Lower leg skin (tissue), 4 donors: ENCODE measurements around the gene CALCR. TPM values are rescaled to one million over a fixed set of nuclear protein-coding genes. Genes with fewer than 3 reads are reported as not detected.

Experiments
- DNase-seq, 2 donors: peaks; one replicate each; pipeline ENCODE4 v3.0.0-alpha.2; 2019; ENCODE audit warnings: low spot score in 2 of 2
- H3K4me3 ChIP-seq: fragments of 200-600 bp; sonication (generic); 2 replicates; pipeline ENCODE4 v1.5.1; 2017; ENCODE audit warnings: mild to moderate bottlenecking, low read depth; ENCODE audit not compliant: poor library complexity, severe bottlenecking
- POLR2A ChIP-seq, 2 donors: fragments of 450-650 bp; IDR thresholded peaks; one replicate each; pipeline ENCODE4 v1.6.1; 2016 to 2017; ENCODE audit warnings: antibody characterized with exemption in 2 of 2, mild to moderate bottlenecking in 1 of 2, moderate library complexity in 1 of 2
- WGBS, 2 donors: methylation state at CpG; one replicate each; pipeline ENCODE4 v1.1.5; 2018; 5-methylcytosine and 5-hydroxymethylcytosine counted together
- intact Hi-C: fragments of 100-400 bp; cut with DNase I; formaldehyde crosslinking; loops from one replicate; pipeline ENCODE4 v1.15.0; 2023; ENCODE audit warnings: low total_unique reads
- total RNA-seq, 4 donors: library from RNA; depleted of rRNA; stranded (reverse); fragments of >200 nt; gene quantifications; one replicate each; pipeline ENCODE4 v1.1.0, GENCODE V29; 2016
- TF ChIP-seq, protein P1 (sequence below), 3 donors: fragments of 450-650 bp; IDR thresholded peaks; one replicate each; pipeline ENCODE4 v1.5.1; 2016; ENCODE audit warnings: antibody characterized with exemption in 3 of 3, mild to moderate bottlenecking in 3 of 3, moderate library complexity in 2 of 3

Gene CALCR
- total RNA-seq, 4 donors from 2014 or later = 0.10 TPM; not detected in 3

GRCh38 chr7:93475811-93476210 is 98.7 kb downstream of the CALCR start:
- intact Hi-C loops = no loop called here
- TF ChIP-seq POLR2A (IDR thresholded peaks at IDR 0.05) = no peak
- TF ChIP-seq, protein P1, sequence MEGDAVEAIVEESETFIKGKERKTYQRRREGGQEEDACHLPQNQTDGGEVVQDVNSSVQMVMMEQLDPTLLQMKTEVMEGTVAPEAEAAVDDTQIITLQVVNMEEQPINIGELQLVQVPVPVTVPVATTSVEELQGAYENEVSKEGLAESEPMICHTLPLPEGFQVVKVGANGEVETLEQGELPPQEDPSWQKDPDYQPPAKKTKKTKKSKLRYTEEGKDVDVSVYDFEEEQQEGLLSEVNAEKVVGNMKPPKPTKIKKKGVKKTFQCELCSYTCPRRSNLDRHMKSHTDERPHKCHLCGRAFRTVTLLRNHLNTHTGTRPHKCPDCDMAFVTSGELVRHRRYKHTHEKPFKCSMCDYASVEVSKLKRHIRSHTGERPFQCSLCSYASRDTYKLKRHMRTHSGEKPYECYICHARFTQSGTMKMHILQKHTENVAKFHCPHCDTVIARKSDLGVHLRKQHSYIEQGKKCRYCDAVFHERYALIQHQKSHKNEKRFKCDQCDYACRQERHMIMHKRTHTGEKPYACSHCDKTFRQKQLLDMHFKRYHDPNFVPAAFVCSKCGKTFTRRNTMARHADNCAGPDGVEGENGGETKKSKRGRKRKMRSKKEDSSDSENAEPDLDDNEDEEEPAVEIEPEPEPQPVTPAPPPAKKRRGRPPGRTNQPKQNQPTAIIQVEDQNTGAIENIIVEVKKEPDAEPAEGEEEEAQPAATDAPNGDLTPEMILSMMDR (IDR thresholded peaks at IDR 0.05) = no peak
- 73 to 81% methylated on average over 4 of the region's 4 CpGs for WGBS, 2 donors
- no peak overlapping the region for H3K4me3 ChIP-seq
- no peak for DNase-seq

- 77 to 86% methylated on average over 2 of the region's 2 CpGs for WGBS, 2 donors
- TF ChIP-seq, protein P1 (IDR thresholded peaks at IDR 0.05) = no peak
- TF ChIP-seq POLR2A (IDR thresholded peaks at IDR 0.05) = no peak
These were observed 103.1 kb downstream of the CALCR start for GRCh38 chr7:93471456-93471855.

GRCh38 chr7:93463764-93464163 is 110.8 kb downstream of the CALCR start:
- TF ChIP-seq, protein P1 (IDR thresholded peaks at IDR 0.05) = no peak
- TF ChIP-seq POLR2A (IDR thresholded peaks at IDR 0.05) = no peak
- no peak overlapping the region for H3K4me3 ChIP-seq
- WGBS, 2 donors = 64 to 68% methylated on average over 2 of the region's 2 CpGs
- intact Hi-C loops = no loop called here
- no peak for DNase-seq

More at GRCh38 chr7:93471456-93471855, 103.1 kb downstream of the CALCR start:
- intact Hi-C loops = no loop called here
- H3K4me3 ChIP-seq = no peak overlapping the region
- DNase-seq = no peak

- TF ChIP-seq, protein P1 (IDR thresholded peaks at IDR 0.05) = no peak
- TF ChIP-seq POLR2A (IDR thresholded peaks at IDR 0.05) = no peak
- H3K4me3 ChIP-seq = no peak overlapping the region
- intact Hi-C loops = no loop called here
- WGBS, 2 donors = 61 to 69% methylated on average over 2 of the region's 2 CpGs
- DNase-seq = no peak
These were observed 113.2 kb downstream of the CALCR start for GRCh38 chr7:93461350-93461749.

DNA sequence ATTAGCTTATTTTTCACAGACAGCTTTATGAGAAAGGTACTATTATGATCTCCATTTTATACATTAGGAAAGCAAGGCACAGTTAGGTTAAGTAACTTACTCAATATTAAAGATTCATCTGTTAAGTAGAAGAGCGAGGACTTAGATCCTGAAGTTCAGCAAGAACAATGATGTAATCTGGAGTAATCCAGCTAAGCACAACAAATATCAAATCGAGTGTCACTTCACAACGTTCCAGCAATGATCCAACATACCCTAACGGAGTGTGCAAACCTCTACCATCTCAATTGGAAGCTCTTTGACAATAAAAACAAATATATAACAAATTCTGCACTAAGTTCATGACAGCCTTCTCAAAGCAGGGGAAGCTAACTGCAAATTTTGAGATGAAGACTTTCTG is 121.3 kb downstream of the CALCR start:
- no peak for DNase-seq
- no peak overlapping the region for H3K4me3 ChIP-seq
- WGBS, 2 donors = 81 to 82% methylated on average over 4 of the region's 4 CpGs
- intact Hi-C loops = no loop called here
- TF ChIP-seq, protein P1 (IDR thresholded peaks at IDR 0.05) = no peak
- TF ChIP-seq POLR2A (IDR thresholded peaks at IDR 0.05) = no peak

GRCh38 chr7:93448176-93448575 is 126.3 kb downstream of the CALCR start:
- H3K4me3 ChIP-seq = no peak overlapping the region
- intact Hi-C loops = no loop called here
- no peak for TF ChIP-seq POLR2A (IDR thresholded peaks at IDR 0.05)
- TF ChIP-seq, protein P1 (IDR thresholded peaks at IDR 0.05) = no peak
- no peak for DNase-seq
- 66 to 69% methylated on average over 1 of the region's 1 CpG for whole genome bisulfite sequencing, 2 donors
